HG03558 (cell line): Measurements from ENCODE around the gene BTBD3.

ENCODE experiments used
- ATAC-seq: cut with Tn5 transposase; IDR thresholded peaks from one replicate; pipeline ENCODE4 v1.9.1; 2021; ENCODE audit warnings: moderate number of reproducible peaks; ENCODE audit not compliant: unreplicated experiment; ENCODE audit errors: extremely low read depth

Gene BTBD3

GRCh38 chr20:11917663-11918062, at the start of gene BTBD3:
Gene BTBD3, plus strand, starts transcription at chr20:11917893. Its CDS starts 383 bp downstream, at chr20:11918276.
- ATAC-seq: peak; percentile 69

GRCh38 chr20:11869641-11870040, 48.1 kb upstream of the BTBD3 start:
- no peak for ATAC-seq

DNA sequence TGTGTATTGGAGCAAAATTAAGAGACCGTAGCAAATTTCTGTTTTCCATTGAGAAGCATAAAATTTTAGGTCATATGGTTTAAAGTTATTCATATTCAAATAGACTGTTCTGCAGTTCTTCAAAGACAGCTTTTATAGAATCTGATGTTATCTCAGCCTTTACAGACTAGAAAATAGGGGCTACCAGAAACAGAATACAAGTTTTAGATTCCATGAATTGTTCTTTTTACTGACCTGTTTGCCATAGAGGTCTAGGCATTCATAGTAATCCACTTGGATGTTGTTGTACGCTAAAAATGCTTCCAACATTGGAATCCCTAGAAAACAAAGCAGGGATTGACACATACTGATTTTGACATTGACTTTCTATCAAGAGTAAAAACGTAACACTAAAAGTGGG, 47.3 kb upstream of the BTBD3 start:
- no peak for ATAC-seq

- ATAC-seq: no peak
Observed at GRCh38 chr20:11876555-11876954, 41.1 kb upstream of the BTBD3 start.

- no peak for ATAC-seq
Observed at GRCh38 chr20:11880680-11881079, 37.0 kb upstream of the BTBD3 start.

DNA sequence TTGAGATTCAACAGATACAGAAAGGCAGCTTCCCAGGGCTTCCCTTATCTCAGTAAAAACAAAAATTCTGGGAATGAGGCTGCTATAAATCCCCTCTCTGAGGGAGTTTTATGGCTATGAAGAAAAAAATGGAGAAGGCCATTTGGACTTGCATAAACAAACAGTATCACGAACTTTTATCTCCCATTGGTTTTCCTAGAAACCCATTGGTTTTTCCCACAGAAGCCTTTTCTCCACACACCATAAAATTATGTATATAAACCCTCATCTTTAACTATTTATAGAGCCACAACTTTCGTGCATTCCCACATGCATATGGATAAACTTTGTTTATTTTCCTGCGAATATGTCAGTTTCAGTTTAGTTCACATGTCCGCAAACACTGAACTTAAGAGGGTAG, 36.2 kb upstream of the BTBD3 start:
- no peak for ATAC-seq

GRCh38 chr20:11882651-11883050, 35.0 kb upstream of the BTBD3 start:
- no peak for ATAC-seq

DNA sequence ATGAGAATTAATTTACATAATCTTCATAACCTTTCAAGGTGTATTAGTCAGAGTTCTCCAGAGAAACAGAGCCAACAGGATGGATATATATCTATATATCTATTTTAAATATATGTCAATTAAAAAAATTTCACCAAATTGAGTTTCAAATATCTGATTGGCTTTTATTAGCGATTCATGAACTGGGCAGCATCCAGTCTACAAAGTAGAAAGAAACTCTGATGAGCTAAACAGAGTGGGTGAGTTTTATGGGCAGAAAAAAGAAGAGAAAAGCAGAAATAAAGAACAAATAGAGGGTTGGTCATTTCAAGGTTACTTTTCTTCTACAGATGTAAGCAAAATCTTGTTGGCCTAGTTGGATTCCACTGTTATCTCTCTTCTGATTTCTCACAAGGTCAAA, 29.0 kb upstream of the BTBD3 start:
- no peak for ATAC-seq

GRCh38 chr20:11890331-11891076, 27.2 kb upstream of the BTBD3 start:
- peak; percentile 42 for ATAC-seq

DNA sequence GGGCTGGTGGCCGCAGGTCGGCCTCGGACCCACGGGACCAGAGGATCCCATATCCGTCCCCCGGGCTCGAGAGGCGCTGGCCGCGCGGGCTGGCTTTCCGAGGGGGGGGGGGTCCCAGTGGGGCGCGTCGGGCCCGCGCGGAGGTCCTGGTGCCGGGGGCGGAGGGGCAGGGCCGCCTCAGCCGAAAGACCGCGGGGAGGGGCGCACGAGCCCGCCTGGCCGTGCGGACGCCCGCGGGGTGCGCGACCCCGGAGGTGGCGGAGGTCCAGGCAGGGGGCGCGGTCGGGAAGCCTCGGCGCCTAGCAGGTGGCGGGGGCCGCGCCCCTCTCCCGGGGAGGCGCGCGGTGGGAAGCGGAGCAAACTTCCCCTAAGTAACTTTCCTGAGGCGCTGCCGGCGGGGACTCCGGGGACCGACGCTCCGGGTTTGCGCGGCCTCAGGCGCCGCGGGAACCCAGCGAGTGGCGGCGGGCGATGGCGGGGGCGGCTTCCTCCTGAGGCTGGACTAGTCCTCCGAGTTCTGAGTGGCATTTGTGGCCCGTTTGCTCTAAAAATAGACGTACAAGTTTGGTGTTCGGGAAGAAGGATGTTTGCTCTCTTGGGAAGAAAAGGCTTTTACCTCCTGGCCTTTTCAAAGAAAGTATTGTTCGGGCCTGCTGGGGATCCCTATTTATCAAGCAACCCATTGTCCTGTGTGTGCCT, 26.5 kb upstream of the BTBD3 start:
- peak; percentile 9 for ATAC-seq

DNA sequence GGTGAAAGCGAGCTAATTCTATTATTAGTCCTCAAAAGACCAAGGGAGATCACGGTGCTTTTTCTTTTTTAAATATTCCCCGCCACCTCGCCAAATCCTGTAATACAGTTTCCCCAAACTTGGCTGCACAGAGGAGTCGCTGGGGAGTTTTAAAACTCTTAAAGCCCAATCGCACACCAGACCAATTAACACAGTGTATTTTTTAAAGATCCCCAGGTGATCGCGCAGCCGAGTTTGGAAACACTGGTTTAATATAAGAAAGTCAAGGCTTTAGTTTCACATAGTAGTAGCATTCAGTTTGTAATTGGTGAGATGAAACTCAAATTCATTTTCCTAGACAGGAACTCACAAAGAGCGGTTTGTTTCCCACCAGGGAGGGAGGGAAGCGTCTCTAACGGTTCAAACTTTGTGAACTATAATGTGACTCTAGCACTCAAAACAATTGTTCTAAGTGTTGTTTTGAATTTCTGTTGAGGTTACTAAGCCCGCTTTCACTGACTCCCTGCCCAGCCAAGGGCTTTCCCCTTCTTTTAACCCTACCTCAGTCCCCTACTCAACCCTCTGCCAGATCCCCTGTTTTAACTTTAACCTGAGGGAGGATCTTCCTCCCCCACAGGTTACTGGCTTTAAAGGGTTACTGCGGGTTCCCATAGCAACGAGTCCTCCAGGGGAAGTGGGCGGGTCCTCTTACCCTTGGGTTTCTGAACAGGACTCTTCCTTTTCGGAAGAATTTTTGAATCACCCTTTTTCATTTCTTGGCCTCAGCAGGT, 25.7 kb upstream of the BTBD3 start:
- ATAC-seq: no peak

DNA sequence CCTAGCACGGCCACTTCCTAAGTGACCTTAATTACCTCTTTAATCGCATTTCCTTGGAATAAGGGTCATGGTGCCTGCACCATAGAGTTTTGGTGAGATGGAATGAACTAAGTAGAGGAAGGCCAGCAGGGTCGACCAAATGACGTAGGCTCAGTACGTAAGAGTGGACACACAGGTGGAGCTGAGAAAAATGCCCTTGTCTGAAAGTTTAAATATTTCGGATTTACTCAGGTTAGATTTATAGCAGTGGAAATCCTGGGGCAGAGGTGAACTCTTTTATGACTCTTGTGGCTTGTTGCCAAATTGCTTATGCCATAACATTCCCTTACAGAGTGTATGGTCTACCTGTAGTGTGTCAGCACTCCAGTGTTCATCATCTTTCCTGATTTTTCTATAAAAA, 23.6 kb upstream of the BTBD3 start:
- no peak for ATAC-seq

GRCh38 chr20:11895861-11896387, 21.8 kb upstream of the BTBD3 start:
- no peak for ATAC-seq

DNA sequence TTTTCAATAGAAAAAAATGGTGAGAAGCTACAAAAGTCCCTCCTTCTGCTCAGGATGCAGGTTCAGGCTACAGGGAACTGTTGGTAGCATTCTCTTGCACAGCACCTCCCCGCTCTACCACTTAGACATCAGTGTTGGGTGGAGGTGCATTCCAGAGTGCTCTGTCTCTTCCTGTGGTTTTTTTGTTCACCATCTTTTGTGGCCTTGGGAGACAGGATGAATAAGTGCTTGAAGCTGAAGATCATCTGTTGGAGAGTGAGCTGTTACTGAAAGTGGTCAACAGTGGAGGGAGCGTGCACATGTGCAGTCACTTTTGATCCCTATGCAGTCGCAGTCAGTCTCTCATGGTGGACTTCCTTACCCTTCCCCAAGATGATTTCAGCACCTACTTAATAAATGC, 16.6 kb upstream of the BTBD3 start:
- no peak for ATAC-seq

GRCh38 chr20:11902285-11902697, 15.4 kb upstream of the BTBD3 start:
- no peak for ATAC-seq

DNA sequence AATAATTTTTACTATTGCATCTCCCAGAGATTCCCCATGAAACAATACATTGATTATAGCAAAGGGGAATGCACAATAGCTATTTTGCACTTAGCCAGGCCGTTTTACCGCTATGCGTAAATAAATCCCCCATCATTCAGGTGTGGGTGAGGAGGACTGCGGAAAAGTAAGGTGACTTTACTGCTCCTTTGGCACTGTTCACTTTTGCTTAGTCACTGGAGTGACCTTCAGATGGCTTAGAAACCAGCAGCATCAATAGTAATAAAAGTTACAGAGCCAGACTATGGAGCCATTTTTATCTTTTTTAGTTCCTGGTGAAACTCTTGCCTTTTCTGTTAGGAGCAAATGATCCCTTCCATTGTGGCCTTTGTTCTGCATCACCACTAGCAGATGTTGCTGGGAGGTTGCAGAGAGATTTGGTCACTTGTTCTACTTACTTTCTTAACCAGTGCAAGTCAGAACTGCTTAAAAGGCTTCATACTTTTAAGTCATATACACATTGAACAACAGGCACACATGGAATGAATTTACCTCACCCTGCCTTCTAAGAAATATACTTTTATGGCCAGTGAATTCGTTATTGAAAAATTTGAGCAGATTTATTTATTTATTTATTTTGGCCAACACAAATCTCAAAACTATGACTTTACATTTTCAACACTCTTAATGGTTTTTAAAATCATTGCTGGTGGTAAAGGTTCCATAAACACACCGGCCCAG, 12.1 kb upstream of the BTBD3 start:
- ATAC-seq: no peak

GRCh38 chr20:11906626-11907480, 10.8 kb upstream of the BTBD3 start:
- ATAC-seq: no peak

GRCh38 chr20:11907621-11908020, 10.1 kb upstream of the BTBD3 start:
- no peak for ATAC-seq

DNA sequence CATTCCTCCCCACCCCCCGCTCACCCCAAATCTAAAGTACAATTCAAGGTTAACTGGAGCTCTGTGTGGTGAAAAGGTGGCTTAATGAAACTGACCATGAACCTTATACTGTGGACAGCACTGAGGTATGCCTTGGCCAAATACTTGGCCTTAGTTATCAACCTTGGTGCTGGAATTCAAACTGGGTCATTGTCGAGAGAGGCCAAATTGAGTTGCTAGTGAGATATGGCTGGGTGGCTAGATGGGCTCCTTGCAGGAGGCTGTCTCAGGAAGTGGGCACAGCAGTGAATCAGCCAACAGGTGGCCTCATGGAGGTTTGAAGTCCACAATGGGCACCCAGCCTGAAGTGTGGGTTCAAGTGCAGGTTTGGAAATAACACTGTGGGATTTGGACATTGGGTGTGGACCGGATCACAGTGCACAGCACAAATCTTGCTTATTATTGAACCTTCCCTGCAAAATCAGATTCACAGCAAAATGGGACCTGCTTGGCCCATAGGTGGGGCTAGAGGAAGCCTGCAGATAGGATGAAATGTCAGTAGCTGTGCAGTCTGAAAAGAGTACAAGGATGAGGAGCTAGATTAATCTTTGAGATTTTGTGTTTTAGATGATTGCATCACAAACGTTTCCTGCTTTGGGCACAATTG, 5.6 kb upstream of the BTBD3 start:
- ATAC-seq: no peak
